HEK293T (cell line): ENCODE results near the gene ARHGAP27.
A peak's percentile ranks its signal among the peaks of the same experiment; 100 is the strongest.

ENCODE experiments used
- ARNT ChIP-seq: fragments of 450-650 bp; IDR thresholded peaks from 2 replicates; pipeline ENCODE4 v1.6.1; 2017; ENCODE audit warnings: mild to moderate bottlenecking
- BHLHE40 ChIP-seq: fragments of 450-650 bp; IDR thresholded peaks from 2 replicates; pipeline ENCODE4 v1.6.1; 2016; ENCODE audit warnings: mild to moderate bottlenecking, moderate library complexity, borderline replicate concordance
- CTBP1 ChIP-seq: fragments of 450-650 bp; IDR thresholded peaks from 2 replicates; pipeline ENCODE4 v1.6.1; 2016; ENCODE audit warnings: borderline replicate concordance
- ELF4 ChIP-seq: fragments of 450-650 bp; IDR thresholded peaks from 2 replicates; pipeline ENCODE4 v1.6.1; 2017; ENCODE audit warnings: antibody characterized with exemption
- FOXA1 ChIP-seq: fragments of 450-650 bp; IDR thresholded peaks from 2 replicates; pipeline ENCODE4 v1.6.1; 2016; ENCODE audit warnings: mild to moderate bottlenecking
- FOXM1 ChIP-seq: fragments of 450-650 bp; IDR thresholded peaks from 2 replicates; pipeline ENCODE4 v1.6.1; 2017; ENCODE audit warnings: mild to moderate bottlenecking, borderline replicate concordance
- HDGF ChIP-seq: fragments of 450-650 bp; IDR thresholded peaks from 2 replicates; pipeline ENCODE4 v1.6.1; 2017; ENCODE audit warnings: antibody characterized with exemption, borderline replicate concordance
- L3MBTL2 ChIP-seq: fragments of 450-650 bp; conservative IDR thresholded peaks from 2 replicates; pipeline ENCODE4 v1.6.1; 2016; ENCODE audit warnings: mild to moderate bottlenecking
- LEF1 ChIP-seq: fragments of 450-650 bp; IDR thresholded peaks from 2 replicates; pipeline ENCODE4 v1.6.1; 2017; ENCODE audit warnings: mild to moderate bottlenecking, borderline replicate concordance
- SP1 ChIP-seq: fragments of 450-650 bp; IDR thresholded peaks from 2 replicates; pipeline ENCODE4 v1.6.1; 2017
- SUZ12 ChIP-seq: fragments of 450-650 bp; IDR thresholded peaks from 2 replicates; pipeline ENCODE4 v1.6.1; 2016; ENCODE audit warnings: mild to moderate bottlenecking
- TARDBP ChIP-seq: fragments of 450-650 bp; IDR thresholded peaks from 2 replicates; pipeline ENCODE4 v1.6.1; 2016
- TF ChIP-seq, protein P1 (sequence below): fragments of 450-650 bp; IDR thresholded peaks from 2 replicates; pipeline ENCODE4 v1.6.1; 2016

DNA sequence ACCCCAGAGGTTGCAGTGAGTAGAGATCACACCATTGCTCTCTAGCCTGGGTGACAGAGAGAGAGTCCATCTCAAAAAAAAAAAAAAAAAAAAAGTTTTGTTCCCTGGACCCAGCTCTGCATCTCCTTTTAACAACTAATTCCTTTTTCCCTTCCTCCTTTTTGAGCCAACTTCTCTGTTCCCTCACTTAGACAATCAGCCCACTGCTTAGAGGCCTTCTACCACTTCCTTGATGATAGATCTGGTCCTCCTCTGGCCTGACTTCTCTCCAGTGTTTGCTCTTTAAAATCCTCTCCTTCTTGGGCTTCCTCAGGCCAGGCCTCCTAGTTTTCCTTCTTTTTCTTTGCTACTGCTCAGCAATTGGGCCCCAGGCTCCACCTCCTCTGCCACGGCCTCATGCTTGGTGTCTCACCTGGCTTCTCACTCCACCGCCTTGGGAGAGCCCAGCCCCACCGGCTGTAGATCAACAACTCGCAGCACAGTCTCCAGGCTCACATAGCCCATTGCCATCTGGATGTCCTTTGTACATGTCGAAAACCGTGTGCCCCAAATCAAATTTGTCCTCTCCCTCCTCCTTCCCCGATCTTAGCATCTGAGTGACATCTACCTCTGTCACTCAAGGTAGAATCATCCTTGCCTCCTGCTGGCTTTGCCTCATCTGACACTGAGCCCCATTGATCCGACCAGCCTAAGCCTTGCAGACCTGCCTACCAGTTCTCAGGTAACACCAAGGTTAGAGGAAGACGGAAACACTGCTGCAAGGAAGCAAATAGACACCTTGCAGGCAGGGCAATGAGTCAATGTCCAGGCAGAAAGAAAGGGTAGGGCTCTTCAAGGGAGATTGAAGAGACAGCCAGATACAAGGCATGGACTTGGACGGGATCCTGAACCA lies 17.4 kb downstream of the ARHGAP27 start:
- TF ChIP-seq HDGF, result no peak
- no peak for TF ChIP-seq LEF1
- TF ChIP-seq CTBP1, result no peak
- TF ChIP-seq FOXA1, result no peak
- TF ChIP-seq ELF4, result no peak
- no peak for TF ChIP-seq BHLHE40
- TF ChIP-seq FOXM1, result no peak
- TF ChIP-seq SUZ12, result no peak
- TF ChIP-seq TARDBP, result no peak
- TF ChIP-seq ARNT, result no peak
- TF ChIP-seq, protein P1, sequence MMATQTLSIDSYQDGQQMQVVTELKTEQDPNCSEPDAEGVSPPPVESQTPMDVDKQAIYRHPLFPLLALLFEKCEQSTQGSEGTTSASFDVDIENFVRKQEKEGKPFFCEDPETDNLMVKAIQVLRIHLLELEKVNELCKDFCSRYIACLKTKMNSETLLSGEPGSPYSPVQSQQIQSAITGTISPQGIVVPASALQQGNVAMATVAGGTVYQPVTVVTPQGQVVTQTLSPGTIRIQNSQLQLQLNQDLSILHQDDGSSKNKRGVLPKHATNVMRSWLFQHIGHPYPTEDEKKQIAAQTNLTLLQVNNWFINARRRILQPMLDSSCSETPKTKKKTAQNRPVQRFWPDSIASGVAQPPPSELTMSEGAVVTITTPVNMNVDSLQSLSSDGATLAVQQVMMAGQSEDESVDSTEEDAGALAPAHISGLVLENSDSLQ, result peak; percentile 31; the same call in 1 of the 2 replicates
- TF ChIP-seq SP1, result no peak
- TF ChIP-seq L3MBTL2, result no peak
